H9 (cell line): Measurements from ENCODE around the gene SLC17A9. TPM values are rescaled to one million over a fixed set of nuclear protein-coding genes. Genes with fewer than 3 reads are reported as not detected.

Experiments used
- DNase-seq: peaks from one replicate; pipeline ENCODE4 v3.0.0-alpha.2; 2017
- H2AFZ ChIP-seq: one replicate; pipeline ENCODE4 v1.6.1; 2013; ENCODE audit warnings: mild to moderate bottlenecking, low read length, control low read depth, moderate library complexity
- H2AK5ac ChIP-seq: 2 replicates; pipeline ENCODE4 v1.6.1; 2013; ENCODE audit warnings: low read length, control low read depth, mixed read lengths; ENCODE audit not compliant: insufficient read length
- H2BK120ac ChIP-seq: one replicate; pipeline ENCODE4 v1.6.1; 2013; ENCODE audit warnings: low read depth, mild to moderate bottlenecking, low read length, control low read depth, inconsistent platforms; ENCODE audit not compliant: poor library complexity, severe bottlenecking
- H2BK12ac ChIP-seq: 2 replicates; pipeline ENCODE4 v1.6.1; 2013; ENCODE audit warnings: low read length, control low read depth, mixed read lengths, low read depth; ENCODE audit not compliant: insufficient read length
- H2BK15ac ChIP-seq: 2 replicates; pipeline ENCODE4 v1.6.1; 2013; ENCODE audit warnings: low read depth, low read length, control low read depth
- H2BK20ac ChIP-seq: one replicate; pipeline ENCODE4 v1.6.1; 2013; ENCODE audit warnings: low read depth, mild to moderate bottlenecking, low read length, control low read depth, inconsistent platforms; ENCODE audit not compliant: poor library complexity, severe bottlenecking
- H2BK5ac ChIP-seq: 2 replicates; pipeline ENCODE4 v1.6.1; 2013; ENCODE audit warnings: low read length, control low read depth, mixed read lengths; ENCODE audit not compliant: insufficient read length
- H3K14ac ChIP-seq: 2 replicates; pipeline ENCODE4 v1.6.1; 2013; ENCODE audit warnings: low read length, control low read depth; ENCODE audit not compliant: insufficient read depth
- H3K18ac ChIP-seq: 2 replicates; pipeline ENCODE4 v1.6.1; 2013; ENCODE audit warnings: low read depth, mild to moderate bottlenecking, mixed read lengths, low read length, control low read depth; ENCODE audit not compliant: insufficient read length
- H3K23ac ChIP-seq: 2 replicates; pipeline ENCODE4 v1.6.1; 2013; ENCODE audit warnings: low read length, control low read depth, mixed read lengths, low read depth; ENCODE audit not compliant: insufficient read length
- H3K23me2 ChIP-seq: 2 replicates; pipeline ENCODE4 v1.6.1; 2013; ENCODE audit warnings: low read depth, mild to moderate bottlenecking, mixed read lengths, low read length, control low read depth; ENCODE audit not compliant: insufficient read length, poor library complexity, severe bottlenecking
- H3K27ac ChIP-seq: 2 replicates; pipeline ENCODE4 v1.5.1; 2013; ENCODE audit warnings: low read length, control low read depth, mixed read lengths, low read depth; ENCODE audit not compliant: insufficient read length
- H3K27me3 ChIP-seq: 2 replicates; pipeline ENCODE4 v1.6.1; 2013; ENCODE audit warnings: low read length, control low read depth, inconsistent platforms; ENCODE audit not compliant: insufficient read depth
- H3K4ac ChIP-seq: 2 replicates; pipeline ENCODE4 v1.6.1; 2013; ENCODE audit warnings: low read depth, mild to moderate bottlenecking, control low read depth, inconsistent platforms, low read length, moderate library complexity
- H3K4me1 ChIP-seq: 2 replicates; pipeline ENCODE4 v1.6.1; 2013; ENCODE audit warnings: low read length, control low read depth, inconsistent platforms; ENCODE audit not compliant: insufficient read depth
- H3K4me2 ChIP-seq: 2 replicates; pipeline ENCODE4 v1.6.1; 2013; ENCODE audit warnings: low read length, control low read depth, mixed read lengths; ENCODE audit not compliant: insufficient read length, insufficient read depth
- H3K56ac ChIP-seq: 2 replicates; pipeline ENCODE4 v1.6.1; 2013; ENCODE audit warnings: low read depth, mild to moderate bottlenecking, mixed read lengths, low read length, control low read depth; ENCODE audit not compliant: insufficient read length
- H3K79me1 ChIP-seq: 2 replicates; pipeline ENCODE4 v1.6.1; 2013; ENCODE audit warnings: low read depth, mild to moderate bottlenecking, moderate library complexity, low read length, control low read depth, inconsistent platforms; ENCODE audit not compliant: insufficient read depth, poor library complexity, severe bottlenecking
- H3K79me2 ChIP-seq: 2 replicates; pipeline ENCODE4 v1.6.1; 2013; ENCODE audit warnings: low read length, control low read depth, inconsistent platforms; ENCODE audit not compliant: insufficient read depth
- H3K9ac ChIP-seq: 2 replicates; pipeline ENCODE4 v1.6.1; 2013; ENCODE audit warnings: low read length, control low read depth, mixed read lengths; ENCODE audit not compliant: insufficient read length; ENCODE audit errors: extremely low read depth
- H3K9me3 ChIP-seq: one replicate; pipeline ENCODE4 v1.6.1; 2013; ENCODE audit warnings: low read depth, low read length, inconsistent platforms; ENCODE audit not compliant: control insufficient read depth
- H3T11ph ChIP-seq: one replicate; pipeline ENCODE4 v1.6.1; 2013; ENCODE audit warnings: mild to moderate bottlenecking, low read length, control low read depth, inconsistent platforms
- H4K20me1 ChIP-seq: one replicate; pipeline ENCODE4 v1.6.1; 2013; ENCODE audit not compliant: control insufficient read depth, insufficient read length, insufficient read depth
- H4K5ac ChIP-seq: 2 replicates; pipeline ENCODE4 v1.6.1; 2013; ENCODE audit warnings: low read depth, mild to moderate bottlenecking, mixed read lengths, low read length, control low read depth; ENCODE audit not compliant: insufficient read length
- H4K8ac ChIP-seq: replicated peaks from 2 replicates; pipeline ENCODE4 v1.6.1; 2013; ENCODE audit warnings: low read length, control low read depth, mixed read lengths, low read depth; ENCODE audit not compliant: insufficient read length
- H4K91ac ChIP-seq: 2 replicates; pipeline ENCODE4 v1.6.1; 2013; ENCODE audit warnings: low read depth, mild to moderate bottlenecking, moderate library complexity, mixed read lengths, low read length, control low read depth; ENCODE audit not compliant: insufficient read length
- H3K27ac Mint-ChIP-seq, 3 experiments: 2 replicates in 2 of 3; 3 replicates in 1 of 3; pipeline ENCODE4 v1.8.0; 2020 to 2021; ENCODE audit warnings: mixed read lengths in 3 of 3, mild to moderate bottlenecking in 1 of 3, moderate library complexity in 1 of 3
- H3K27me3 Mint-ChIP-seq: 2 replicates; pipeline ENCODE4 v1.8.0; 2021; ENCODE audit warnings: low read depth, mild to moderate bottlenecking, moderate library complexity, mixed read lengths
- H3K36me3 Mint-ChIP-seq, 3 experiments: 2 replicates in 2 of 3; 3 replicates in 1 of 3; pipeline ENCODE4 v1.8.0; 2020 to 2021; ENCODE audit warnings: low read depth in 3 of 3, mixed read lengths in 3 of 3; ENCODE audit not compliant: insufficient read depth in 1 of 3
- H3K4me1 Mint-ChIP-seq, 2 experiments: 2 replicates each; pipeline ENCODE4 v1.8.0; 2020; ENCODE audit warnings: mixed read lengths in 2 of 2
- H3K4me3 Mint-ChIP-seq, 2 experiments: 2 replicates in 1 of 2; 3 replicates in 1 of 2; pipeline ENCODE4 v1.8.0; 2020 to 2021; ENCODE audit warnings: mild to moderate bottlenecking in 2 of 2, mixed read lengths in 2 of 2, moderate library complexity in 1 of 2
- H3K9me3 Mint-ChIP-seq, 2 experiments: 2 replicates in 1 of 2; 3 replicates in 1 of 2; pipeline ENCODE4 v1.8.0; 2020; ENCODE audit warnings: mild to moderate bottlenecking in 2 of 2, mixed read lengths in 2 of 2, moderate library complexity in 1 of 2
- CTCF ChIP-seq: fragments of 200-600 bp; sonication (generic); conservative IDR thresholded peaks from 3 replicates; pipeline ENCODE4 v1.8.0; 2021; ENCODE audit warnings: antibody characterized with exemption, mild to moderate bottlenecking
- WGBS: extraction: QIAGEN DNeasy Blood & Tissue Kit; methylation state at CpG from one replicate; pipeline ENCODE4 v1.1.7; 2013; ENCODE audit warnings: missing lambda C conversion rate, low lambda C conversion rate, mixed read lengths; ENCODE audit not compliant: insufficient read length; ENCODE audit errors: extremely low coverage; 5-methylcytosine and 5-hydroxymethylcytosine counted together
- total RNA-seq: library from RNA; stranded (reverse); gene quantifications from 2 replicates; pipeline ENCODE4 v1.2.1, GENCODE V29; 2021

The SLC17A9 gene
- total RNA-seq, 1 experiment from 2014 or later, result 20.9 TPM

GRCh38 chr20:62995481-62995880 lies 43.0 kb downstream of the SLC17A9 start:
- Histone ChIP-seq H4K5ac (no peak overlapping the region), H4K91ac (no peak overlapping the region), H3K79me1 (no peaks in the 10 kb centered on the region), H3K18ac (no peak overlapping the region), H2AFZ (no peak overlapping the region), H3K27ac (no peak overlapping the region), H3K9me3 (no peaks in the 10 kb centered on the region), H3K4ac (no peak overlapping the region), H3K4me1 (no peaks in the 10 kb centered on the region; the same call in 1 of the 2 replicates), H3K27me3 (peaks cover 3% of the 10 kb centered on the region; the same call in 1 of the 2 replicates), H3K79me2 (no peaks in the 10 kb centered on the region), H3K23me2 (no peaks in the 10 kb centered on the region), H2BK5ac (no peak overlapping the region), H4K8ac (no peak overlapping the region), H3K56ac (no peak overlapping the region), H2BK15ac (no peak overlapping the region), H3K23ac (no peak overlapping the region), H2BK12ac (no peak overlapping the region), H2BK20ac (no peak overlapping the region), H2AK5ac (no peak overlapping the region), H3K4me2 (no peak overlapping the region), H3K14ac (no peak overlapping the region), H3K9ac (no peak overlapping the region), H2BK120ac (no peak overlapping the region), H4K20me1 (peaks cover 2% of the 10 kb centered on the region), H3T11ph (no peak overlapping the region)
- Mint-ChIP-seq H3K36me3 (no peaks in the 10 kb centered on the region), H3K27me3 (peaks cover 57% of the 10 kb centered on the region), H3K27ac (no peak overlapping the region), H3K4me1 (peaks cover 15 to 44% of the 10 kb centered on the region in 2 experiments; a peak in 3 of 4 replicates), H3K9me3 (peaks cover 0 to 3% of the 10 kb centered on the region in 2 experiments; a peak in 2 of 5 replicates), H3K4me3 (no peak overlapping the region)
- DNase-seq, result no peak
- WGBS, result no CpG with 5 or more reads among the region's 11 CpGs
- no peak for TF ChIP-seq CTCF
